Activated T-cell treated with anti-CD3 and anti-CD28 coated beads, Interleukin-2, amount 50 U/mL, for 72 hours (primary cell): ENCODE measurements around the gene GBX1. TPM values are rescaled to one million over a fixed set of nuclear protein-coding genes. Genes with fewer than 3 reads are reported as not detected.

Source experiments
- ATAC-seq, 2 donors: fragments of 150-1000 bp; cut with Tn5 transposase; replicated peaks in 1 of 2; 2 replicates each; pipeline ENCODE4 v1.10.0; 2021; ENCODE audit warnings: moderate library complexity in 2 of 2, mild to moderate bottlenecking in 1 of 2
- DNase-seq, 2 donors: peaks; one replicate each; pipeline ENCODE4 v3.0.0; 2021 to 2022; ENCODE audit warnings: mixed read lengths in 1 of 2
- H3K27ac Mint-ChIP-seq: one replicate; pipeline ENCODE4 v1.8.0; 2022; ENCODE audit warnings: mild to moderate bottlenecking, moderate library complexity, mixed read lengths
- H3K27me3 Mint-ChIP-seq: one replicate; pipeline ENCODE4 v1.8.0; 2022; ENCODE audit warnings: low read depth, mixed read lengths
- H3K36me3 Mint-ChIP-seq, 2 donors: one replicate each; pipeline ENCODE4 v1.8.0; 2022; ENCODE audit warnings: mixed read lengths in 2 of 2, mild to moderate bottlenecking in 1 of 2; ENCODE audit not compliant: insufficient read depth in 2 of 2
- H3K4me1 Mint-ChIP-seq: one replicate; pipeline ENCODE4 v1.8.0; 2022; ENCODE audit warnings: low read depth, mixed read lengths
- H3K4me3 Mint-ChIP-seq, 2 donors: one replicate each; pipeline ENCODE4 v1.8.0; 2022; ENCODE audit warnings: mild to moderate bottlenecking in 2 of 2, mixed read lengths in 2 of 2, moderate library complexity in 2 of 2
- H3K9me3 Mint-ChIP-seq, 2 donors: one replicate each; pipeline ENCODE4 v1.8.0; 2022; ENCODE audit warnings: mixed read lengths in 2 of 2
- total RNA-seq, 2 donors: library from RNA; stranded (reverse); gene quantifications; one replicate each; pipeline ENCODE4 v1.2.3, GENCODE V29; 2022

Gene GBX1
- total RNA-seq, 2 donors from 2014 or later = not detected

- Mint-ChIP-seq H3K36me3 (no peaks in the 10 kb centered on the region), H3K27me3 (peaks cover 44% of the 10 kb centered on the region)
- DNase-seq = no peak
Observed at GRCh38 chr7:151175047-151175792, 7.7 kb upstream of the GBX1 start.

GRCh38 chr7:151174246-151175046 is 7.0 kb upstream of the GBX1 start:
- H3K27me3 Mint-ChIP-seq = peaks cover 52% of the 10 kb centered on the region

More at GRCh38 chr7:151175047-151175792, 7.7 kb upstream of the GBX1 start:
- no peak for ATAC-seq
- H3K4me3 Mint-ChIP-seq = no peak overlapping the region
- no peaks in the 10 kb centered on the region for H3K9me3 Mint-ChIP-seq
- no peak overlapping the region for H3K27ac Mint-ChIP-seq
- no peaks in the 10 kb centered on the region for H3K4me1 Mint-ChIP-seq

GRCh38 chr7:151173386-151174245 is 6.1 kb upstream of the GBX1 start:
- DNase-seq (no peak), ATAC-seq (no peak)
- no peak overlapping the region for H3K4me3 Mint-ChIP-seq
- H3K36me3 Mint-ChIP-seq = no peaks in the 10 kb centered on the region
- H3K4me1 Mint-ChIP-seq = peaks cover 2% of the 10 kb centered on the region
- H3K27ac Mint-ChIP-seq = no peak overlapping the region
- peaks cover 55% of the 10 kb centered on the region for H3K27me3 Mint-ChIP-seq
- H3K9me3 Mint-ChIP-seq = no peaks in the 10 kb centered on the region

More at GRCh38 chr7:151174246-151175046, 7.0 kb upstream of the GBX1 start:
- no peaks in the 10 kb centered on the region for H3K36me3 Mint-ChIP-seq
- ATAC-seq (peak in 1 of 2 donors; percentile 34), DNase-seq (peak; percentile 16 to 21)
- H3K4me1 Mint-ChIP-seq = no peaks in the 10 kb centered on the region
- no peak overlapping the region for H3K27ac Mint-ChIP-seq
- H3K9me3 Mint-ChIP-seq = no peaks in the 10 kb centered on the region
- no peak overlapping the region for H3K4me3 Mint-ChIP-seq

GRCh38 chr7:151172273-151173141 is 5.0 kb upstream of the GBX1 start:
- Mint-ChIP-seq H3K27ac (no peak overlapping the region), H3K27me3 (peaks cover 61% of the 10 kb centered on the region), H3K36me3 (no peaks in the 10 kb centered on the region), H3K4me1 (peaks cover 7% of the 10 kb centered on the region), H3K4me3 (no peak overlapping the region), H3K9me3 (no peaks in the 10 kb centered on the region)
- peak; percentile 53 to 61 for ATAC-seq
- DNase-seq = peak; percentile 80 to 88

- H3K9me3 Mint-ChIP-seq = no peaks in the 10 kb centered on the region
- peaks cover 7% of the 10 kb centered on the region for H3K4me1 Mint-ChIP-seq
- peak overlapping the region; percentile 68 to 80 for H3K4me3 Mint-ChIP-seq
- peaks cover 58% of the 10 kb centered on the region for H3K27me3 Mint-ChIP-seq
- no peak for ATAC-seq
- no peaks in the 10 kb centered on the region for H3K36me3 Mint-ChIP-seq
- no peak for DNase-seq
- no peak overlapping the region for H3K27ac Mint-ChIP-seq
Observed at GRCh38 chr7:151168787-151169162, 1.3 kb upstream of the GBX1 start.

GRCh38 chr7:151168003-151168786 is 701 bp upstream of the GBX1 start:
- no peak overlapping the region for H3K27ac Mint-ChIP-seq
- no peaks in the 10 kb centered on the region for H3K36me3 Mint-ChIP-seq
- peaks cover 7% of the 10 kb centered on the region for H3K4me1 Mint-ChIP-seq
- H3K27me3 Mint-ChIP-seq = peaks cover 53% of the 10 kb centered on the region
- H3K9me3 Mint-ChIP-seq = no peaks in the 10 kb centered on the region
- peak overlapping the region; percentile 68 to 80 for H3K4me3 Mint-ChIP-seq
- DNase-seq (peak; percentile 77 to 80), ATAC-seq (peak; percentile 89 to 90)

GRCh38 chr7:151166629-151167196 is 781 bp downstream of the GBX1 start:
- ATAC-seq = no peak
- Mint-ChIP-seq H3K27ac (no peak overlapping the region), H3K4me3 (peak overlapping the region; percentile 25 to 43), H3K9me3 (no peaks in the 10 kb centered on the region), H3K4me1 (peaks cover 7% of the 10 kb centered on the region), H3K27me3 (peaks cover 38% of the 10 kb centered on the region), H3K36me3 (no peaks in the 10 kb centered on the region)
- DNase-seq = no peak

- ATAC-seq (no peak), DNase-seq (no peak)
- Mint-ChIP-seq H3K4me1 (no peaks in the 10 kb centered on the region), H3K9me3 (no peaks in the 10 kb centered on the region), H3K4me3 (no peak overlapping the region), H3K27me3 (peaks cover 8% of the 10 kb centered on the region), H3K27ac (no peak overlapping the region), H3K36me3 (no peaks in the 10 kb centered on the region)
Observed at GRCh38 chr7:151161757-151162156, 5.7 kb downstream of the GBX1 start.

- H3K36me3 Mint-ChIP-seq = no peaks in the 10 kb centered on the region
- ATAC-seq (no peak), DNase-seq (no peak)
- H3K27me3 Mint-ChIP-seq = peaks cover 16% of the 10 kb centered on the region
- H3K4me1 Mint-ChIP-seq = no peaks in the 10 kb centered on the region
- H3K27ac Mint-ChIP-seq = no peak overlapping the region
- H3K4me3 Mint-ChIP-seq = no peak overlapping the region
- no peaks in the 10 kb centered on the region for H3K9me3 Mint-ChIP-seq
Observed at GRCh38 chr7:151157645-151158329, 9.7 kb downstream of the GBX1 start.

- Mint-ChIP-seq H3K4me1 (no peaks in the 10 kb centered on the region), H3K36me3 (no peaks in the 10 kb centered on the region), H3K27ac (no peak overlapping the region), H3K4me3 (no peak overlapping the region), H3K9me3 (no peaks in the 10 kb centered on the region), H3K27me3 (peaks cover 16% of the 10 kb centered on the region)
- ATAC-seq (no peak), DNase-seq (no peak)
Observed at GRCh38 chr7:151152643-151153513, 14.6 kb downstream of the GBX1 start.
